ENCODE data around the gene UPP1.

The UPP1 gene

GRCh38 chr7:48089046-48090003 lies at the start of gene UPP1:
UPP1 (plus strand) TSS chr7:48089265; CDS start chr7:48094784, 5,519 bp downstream.
- peaks cover 4% of the 10 kb centered on the region for H3K36me3 ChIP-seq (replicated peaks)
- TF ChIP-seq, protein P1, sequence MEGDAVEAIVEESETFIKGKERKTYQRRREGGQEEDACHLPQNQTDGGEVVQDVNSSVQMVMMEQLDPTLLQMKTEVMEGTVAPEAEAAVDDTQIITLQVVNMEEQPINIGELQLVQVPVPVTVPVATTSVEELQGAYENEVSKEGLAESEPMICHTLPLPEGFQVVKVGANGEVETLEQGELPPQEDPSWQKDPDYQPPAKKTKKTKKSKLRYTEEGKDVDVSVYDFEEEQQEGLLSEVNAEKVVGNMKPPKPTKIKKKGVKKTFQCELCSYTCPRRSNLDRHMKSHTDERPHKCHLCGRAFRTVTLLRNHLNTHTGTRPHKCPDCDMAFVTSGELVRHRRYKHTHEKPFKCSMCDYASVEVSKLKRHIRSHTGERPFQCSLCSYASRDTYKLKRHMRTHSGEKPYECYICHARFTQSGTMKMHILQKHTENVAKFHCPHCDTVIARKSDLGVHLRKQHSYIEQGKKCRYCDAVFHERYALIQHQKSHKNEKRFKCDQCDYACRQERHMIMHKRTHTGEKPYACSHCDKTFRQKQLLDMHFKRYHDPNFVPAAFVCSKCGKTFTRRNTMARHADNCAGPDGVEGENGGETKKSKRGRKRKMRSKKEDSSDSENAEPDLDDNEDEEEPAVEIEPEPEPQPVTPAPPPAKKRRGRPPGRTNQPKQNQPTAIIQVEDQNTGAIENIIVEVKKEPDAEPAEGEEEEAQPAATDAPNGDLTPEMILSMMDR (IDR thresholded peaks at IDR 0.05; ENCODE audit: low read depth, low read length, missing control alignments) = no peak
- H3K27me3 ChIP-seq (replicated peaks) = no peaks in the 10 kb centered on the region
- DNase-seq = no peak
- H3K27ac ChIP-seq = peak within 1 kb of the TSS; percentile 93
- peak within 1 kb of the TSS; percentile 81 for H3K4me3 ChIP-seq (ENCODE audit: low read depth, low read length)
- in situ Hi-C loops (cut with HindIII; ENCODE audit: low pct_ligation_motif_present, low sequenced_read_pairs) = no loop called here

- in situ Hi-C loops (cut with HindIII; ENCODE audit: low pct_ligation_motif_present, low sequenced_read_pairs) = no loop called here
- Histone ChIP-seq H3K4me3 (ENCODE audit: low read depth, low read length) (no peak overlapping the region), H3K27me3 (replicated peaks) (peaks cover 3% of the 10 kb centered on the region)
These were observed 48.0 kb upstream of the UPP1 start for GRCh38 chr7:48040944-48041652.

GRCh38 chr7:48041653-48041970 lies 47.5 kb upstream of the UPP1 start:
- Histone ChIP-seq H3K4me3 (ENCODE audit: low read depth, low read length) (no peak overlapping the region), H3K27ac (no peak overlapping the region), H3K27me3 (replicated peaks) (no peaks in the 10 kb centered on the region), H3K36me3 (replicated peaks) (no peaks in the 10 kb centered on the region)
- in situ Hi-C loops (cut with HindIII; ENCODE audit: low pct_ligation_motif_present, low sequenced_read_pairs) = no loop called here
- DNase-seq = no peak
- TF ChIP-seq, protein P1 (IDR thresholded peaks at IDR 0.05; ENCODE audit: low read depth, low read length, missing control alignments) = no peak

More at GRCh38 chr7:48040944-48041652, 48.0 kb upstream of the UPP1 start:
- no peak for DNase-seq
- no peaks in the 10 kb centered on the region for H3K36me3 ChIP-seq (replicated peaks)
- no peak overlapping the region for H3K27ac ChIP-seq
- TF ChIP-seq, protein P1 (IDR thresholded peaks at IDR 0.05; ENCODE audit: low read depth, low read length, missing control alignments) = no peak

GRCh38 chr7:48042216-48042615 lies 46.8 kb upstream of the UPP1 start:
- Histone ChIP-seq H3K36me3 (replicated peaks) (no peaks in the 10 kb centered on the region), H3K27ac (no peak overlapping the region), H3K4me3 (ENCODE audit: low read depth, low read length) (no peak overlapping the region), H3K27me3 (replicated peaks) (no peaks in the 10 kb centered on the region)
- peak; percentile 11 for DNase-seq
- TF ChIP-seq, protein P1 (IDR thresholded peaks at IDR 0.05; ENCODE audit: low read depth, low read length, missing control alignments) = no peak
- in situ Hi-C loops (cut with HindIII; ENCODE audit: low pct_ligation_motif_present, low sequenced_read_pairs) = no loop called here

GRCh38 chr7:48042636-48043035 lies 46.4 kb upstream of the UPP1 start:
- TF ChIP-seq, protein P1 (IDR thresholded peaks at IDR 0.05; ENCODE audit: low read depth, low read length, missing control alignments) = no peak
- Histone ChIP-seq H3K27me3 (replicated peaks) (no peaks in the 10 kb centered on the region), H3K36me3 (replicated peaks) (no peaks in the 10 kb centered on the region), H3K4me3 (ENCODE audit: low read depth, low read length) (no peak overlapping the region), H3K27ac (no peak overlapping the region)
- no peak for DNase-seq
- in situ Hi-C loops (cut with HindIII; ENCODE audit: low pct_ligation_motif_present, low sequenced_read_pairs) = no loop called here
